Measurements from ENCODE around the gene NAPB. TPM values are rescaled to one million over a fixed set of nuclear protein-coding genes. Genes with fewer than 3 reads are reported as not detected.

Gene NAPB
- polyA plus RNA-seq, 1 donor from 2014 or later = 133 TPM

- Histone ChIP-seq H2AFZ (ENCODE audit: low read depth, low read length) (no peak overlapping the region), H3K79me2 (replicated peaks; ENCODE audit: insufficient read depth, low read length) (peaks cover 33% of the 10 kb centered on the region), H3K4me3 (ENCODE audit: low read length) (no peak overlapping the region), H4K20me1 (ENCODE audit: insufficient read depth) (no peaks in the 10 kb centered on the region), H3K36me3 (ENCODE audit: insufficient read depth, low read length) (no peaks in the 10 kb centered on the region), H3K9me3 (ENCODE audit: low read length) (no peaks in the 10 kb centered on the region), H3F3A (ENCODE audit: insufficient read depth, low read length, poor library complexity, severe bottlenecking) (no peaks in the 10 kb centered on the region), H3K9me2 (ENCODE audit: insufficient read depth, low read length) (no peaks in the 10 kb centered on the region), H3K27me3 (ENCODE audit: insufficient read depth, low read depth, low read length) (no peaks in the 10 kb centered on the region), H3K27ac (ENCODE audit: low read length) (no peak overlapping the region), H3K9ac (ENCODE audit: low read length) (no peak overlapping the region), H3K4me2 (ENCODE audit: low read length) (no peak overlapping the region)
- TF ChIP-seq EZH2 (IDR thresholded peaks at IDR 0.05; ENCODE audit: borderline replicate concordance, insufficient read depth, low read length, poor library complexity, severe bottlenecking) = no peak
- TF ChIP-seq SMC3 (conservative IDR thresholded peaks at IDR 0.05; ENCODE audit: poor library complexity) = no peak
- no peak for TF ChIP-seq EP300 (conservative IDR thresholded peaks at IDR 0.05; ENCODE audit: poor library complexity, severe bottlenecking)
- TF ChIP-seq, protein P1, sequence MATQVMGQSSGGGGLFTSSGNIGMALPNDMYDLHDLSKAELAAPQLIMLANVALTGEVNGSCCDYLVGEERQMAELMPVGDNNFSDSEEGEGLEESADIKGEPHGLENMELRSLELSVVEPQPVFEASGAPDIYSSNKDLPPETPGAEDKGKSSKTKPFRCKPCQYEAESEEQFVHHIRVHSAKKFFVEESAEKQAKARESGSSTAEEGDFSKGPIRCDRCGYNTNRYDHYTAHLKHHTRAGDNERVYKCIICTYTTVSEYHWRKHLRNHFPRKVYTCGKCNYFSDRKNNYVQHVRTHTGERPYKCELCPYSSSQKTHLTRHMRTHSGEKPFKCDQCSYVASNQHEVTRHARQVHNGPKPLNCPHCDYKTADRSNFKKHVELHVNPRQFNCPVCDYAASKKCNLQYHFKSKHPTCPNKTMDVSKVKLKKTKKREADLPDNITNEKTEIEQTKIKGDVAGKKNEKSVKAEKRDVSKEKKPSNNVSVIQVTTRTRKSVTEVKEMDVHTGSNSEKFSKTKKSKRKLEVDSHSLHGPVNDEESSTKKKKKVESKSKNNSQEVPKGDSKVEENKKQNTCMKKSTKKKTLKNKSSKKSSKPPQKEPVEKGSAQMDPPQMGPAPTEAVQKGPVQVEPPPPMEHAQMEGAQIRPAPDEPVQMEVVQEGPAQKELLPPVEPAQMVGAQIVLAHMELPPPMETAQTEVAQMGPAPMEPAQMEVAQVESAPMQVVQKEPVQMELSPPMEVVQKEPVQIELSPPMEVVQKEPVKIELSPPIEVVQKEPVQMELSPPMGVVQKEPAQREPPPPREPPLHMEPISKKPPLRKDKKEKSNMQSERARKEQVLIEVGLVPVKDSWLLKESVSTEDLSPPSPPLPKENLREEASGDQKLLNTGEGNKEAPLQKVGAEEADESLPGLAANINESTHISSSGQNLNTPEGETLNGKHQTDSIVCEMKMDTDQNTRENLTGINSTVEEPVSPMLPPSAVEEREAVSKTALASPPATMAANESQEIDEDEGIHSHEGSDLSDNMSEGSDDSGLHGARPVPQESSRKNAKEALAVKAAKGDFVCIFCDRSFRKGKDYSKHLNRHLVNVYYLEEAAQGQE (IDR thresholded peaks at IDR 0.05; ENCODE audit: borderline replicate concordance) = no peak
- no peak for TF ChIP-seq TAF1 (IDR thresholded peaks at IDR 0.05; ENCODE audit: low read depth)
- TF ChIP-seq, protein P2, sequence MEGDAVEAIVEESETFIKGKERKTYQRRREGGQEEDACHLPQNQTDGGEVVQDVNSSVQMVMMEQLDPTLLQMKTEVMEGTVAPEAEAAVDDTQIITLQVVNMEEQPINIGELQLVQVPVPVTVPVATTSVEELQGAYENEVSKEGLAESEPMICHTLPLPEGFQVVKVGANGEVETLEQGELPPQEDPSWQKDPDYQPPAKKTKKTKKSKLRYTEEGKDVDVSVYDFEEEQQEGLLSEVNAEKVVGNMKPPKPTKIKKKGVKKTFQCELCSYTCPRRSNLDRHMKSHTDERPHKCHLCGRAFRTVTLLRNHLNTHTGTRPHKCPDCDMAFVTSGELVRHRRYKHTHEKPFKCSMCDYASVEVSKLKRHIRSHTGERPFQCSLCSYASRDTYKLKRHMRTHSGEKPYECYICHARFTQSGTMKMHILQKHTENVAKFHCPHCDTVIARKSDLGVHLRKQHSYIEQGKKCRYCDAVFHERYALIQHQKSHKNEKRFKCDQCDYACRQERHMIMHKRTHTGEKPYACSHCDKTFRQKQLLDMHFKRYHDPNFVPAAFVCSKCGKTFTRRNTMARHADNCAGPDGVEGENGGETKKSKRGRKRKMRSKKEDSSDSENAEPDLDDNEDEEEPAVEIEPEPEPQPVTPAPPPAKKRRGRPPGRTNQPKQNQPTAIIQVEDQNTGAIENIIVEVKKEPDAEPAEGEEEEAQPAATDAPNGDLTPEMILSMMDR (IDR thresholded peaks at IDR 0.05; ENCODE audit: poor library complexity, severe bottlenecking) = no peak
- TF ChIP-seq MXI1 (conservative IDR thresholded peaks at IDR 0.05; ENCODE audit: poor library complexity, severe bottlenecking) = no peak
- no peak for TF ChIP-seq RAD21 (conservative IDR thresholded peaks at IDR 0.05)
- TF ChIP-seq POLR2AphosphoS5 (IDR thresholded peaks at IDR 0.05) = no peak
Observed at GRCh38 chr20:23415555-23415954, 5.7 kb downstream of the NAPB start.

DNA sequence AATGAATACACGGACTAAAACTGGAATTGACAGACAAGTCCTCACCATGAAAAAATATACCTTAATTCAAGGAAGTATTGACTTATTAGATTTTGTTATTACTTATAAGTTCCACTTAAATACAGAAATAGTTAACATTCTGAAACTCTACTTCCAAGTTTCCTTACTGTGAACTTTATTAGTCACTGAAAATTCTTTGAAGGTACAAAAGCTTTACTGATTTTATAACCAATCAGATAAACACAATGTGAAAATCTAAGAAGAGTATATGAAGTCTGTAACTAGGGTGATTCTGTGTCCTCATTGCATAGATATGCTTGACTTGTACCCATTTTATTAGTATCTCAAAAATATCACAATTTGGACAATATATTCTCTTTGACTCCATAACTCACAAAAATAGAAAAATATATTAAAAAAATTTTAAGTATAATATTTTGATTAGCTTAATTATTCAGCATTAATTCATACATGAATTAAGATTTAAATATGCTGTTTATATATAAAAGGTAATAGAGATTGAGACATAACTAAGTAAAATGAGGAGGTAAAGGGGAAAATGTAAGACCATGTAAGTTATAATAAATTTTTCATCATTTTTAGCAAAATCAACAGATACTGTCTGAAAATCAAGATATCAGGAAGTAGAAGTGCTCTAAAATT is 6.6 kb downstream of the NAPB start:
- H3K27ac ChIP-seq (ENCODE audit: low read length) = no peak overlapping the region
- no peak overlapping the region for H3K9ac ChIP-seq (ENCODE audit: low read length)
- H3K79me2 ChIP-seq (replicated peaks; ENCODE audit: insufficient read depth, low read length) = peaks cover 41% of the 10 kb centered on the region
- H3K36me3 ChIP-seq (ENCODE audit: insufficient read depth, low read length) = no peaks in the 10 kb centered on the region
- H2AFZ ChIP-seq (ENCODE audit: low read depth, low read length) = no peak overlapping the region
- no peak overlapping the region for H3K4me2 ChIP-seq (ENCODE audit: low read length)
- no peak overlapping the region for H3K4me3 ChIP-seq (ENCODE audit: low read length)
- TF ChIP-seq SMC3 (conservative IDR thresholded peaks at IDR 0.05; ENCODE audit: poor library complexity) = no peak
- TF ChIP-seq EP300 (conservative IDR thresholded peaks at IDR 0.05; ENCODE audit: poor library complexity, severe bottlenecking) = no peak
- TF ChIP-seq, protein P1 (IDR thresholded peaks at IDR 0.05; ENCODE audit: borderline replicate concordance) = no peak
- TF ChIP-seq MXI1 (conservative IDR thresholded peaks at IDR 0.05; ENCODE audit: poor library complexity, severe bottlenecking) = no peak
- no peak for TF ChIP-seq RAD21 (conservative IDR thresholded peaks at IDR 0.05)
- TF ChIP-seq EZH2 (IDR thresholded peaks at IDR 0.05; ENCODE audit: borderline replicate concordance, insufficient read depth, low read length, poor library complexity, severe bottlenecking) = no peak
- TF ChIP-seq TAF1 (IDR thresholded peaks at IDR 0.05; ENCODE audit: low read depth) = no peak
- TF ChIP-seq, protein P2 (IDR thresholded peaks at IDR 0.05; ENCODE audit: poor library complexity, severe bottlenecking) = no peak
- no peak for TF ChIP-seq POLR2AphosphoS5 (IDR thresholded peaks at IDR 0.05)
- no peaks in the 10 kb centered on the region for H3K9me2 ChIP-seq (ENCODE audit: insufficient read depth, low read length)
- no peaks in the 10 kb centered on the region for H4K20me1 ChIP-seq (ENCODE audit: insufficient read depth)
- no peaks in the 10 kb centered on the region for H3K27me3 ChIP-seq (ENCODE audit: insufficient read depth, low read depth, low read length)
- no peaks in the 10 kb centered on the region for H3K9me3 ChIP-seq (ENCODE audit: low read length)
- H3F3A ChIP-seq (ENCODE audit: insufficient read depth, low read length, poor library complexity, severe bottlenecking) = no peaks in the 10 kb centered on the region

Measured in neural cell (in vitro differentiated cells).